SHP77 treated with DMSO at 0.1 percent for 48 hours (cell line): Measurements from ENCODE around the gene MSX1.

Source experiments
- DNase-seq: peaks from one replicate; lab custom pipeline; 2025; lab: John Stamatoyannopoulos, UW

MSX1 gene

DNA sequence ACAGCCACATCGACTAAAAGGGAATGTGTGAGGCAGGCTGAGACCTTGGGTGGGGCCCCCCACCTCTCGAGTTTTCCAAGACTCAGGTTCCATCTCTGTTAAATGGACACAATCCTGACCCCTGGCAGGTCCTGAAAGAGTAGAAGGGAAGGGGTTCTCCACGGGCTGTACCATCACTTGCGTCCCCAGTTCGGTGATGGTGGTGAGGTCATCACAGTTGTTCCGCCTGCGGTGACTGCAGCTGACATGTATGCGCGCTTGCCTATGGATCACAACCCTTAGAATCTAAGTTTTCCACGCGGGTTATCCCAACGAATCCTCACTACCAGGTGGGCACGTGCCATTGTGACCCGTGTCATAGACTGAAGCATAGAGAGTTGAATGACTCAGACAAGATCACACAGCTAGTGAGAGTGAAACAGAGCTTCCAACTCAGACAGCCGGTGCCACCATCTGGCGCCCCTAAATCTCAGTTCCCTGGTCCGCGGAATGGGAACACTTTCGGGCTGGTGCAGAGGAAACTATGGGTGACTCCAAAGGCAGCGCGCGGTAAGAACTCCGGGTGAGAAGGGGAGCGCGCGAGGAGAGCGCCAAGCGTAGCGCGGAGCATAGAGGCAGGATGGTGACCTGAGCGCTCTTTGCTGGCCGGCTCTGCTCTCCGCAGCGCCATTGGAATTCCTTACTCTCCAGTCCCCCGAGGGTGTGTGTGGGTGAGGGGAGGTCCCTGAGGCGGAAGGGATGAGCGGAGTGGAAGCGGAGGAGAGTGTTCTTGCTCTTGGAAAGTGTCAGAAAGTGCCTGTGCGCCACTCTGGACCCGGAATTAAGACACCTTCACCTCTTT lies 10.5 kb downstream of the MSX1 start:
- DNase-seq = no peak

DNA sequence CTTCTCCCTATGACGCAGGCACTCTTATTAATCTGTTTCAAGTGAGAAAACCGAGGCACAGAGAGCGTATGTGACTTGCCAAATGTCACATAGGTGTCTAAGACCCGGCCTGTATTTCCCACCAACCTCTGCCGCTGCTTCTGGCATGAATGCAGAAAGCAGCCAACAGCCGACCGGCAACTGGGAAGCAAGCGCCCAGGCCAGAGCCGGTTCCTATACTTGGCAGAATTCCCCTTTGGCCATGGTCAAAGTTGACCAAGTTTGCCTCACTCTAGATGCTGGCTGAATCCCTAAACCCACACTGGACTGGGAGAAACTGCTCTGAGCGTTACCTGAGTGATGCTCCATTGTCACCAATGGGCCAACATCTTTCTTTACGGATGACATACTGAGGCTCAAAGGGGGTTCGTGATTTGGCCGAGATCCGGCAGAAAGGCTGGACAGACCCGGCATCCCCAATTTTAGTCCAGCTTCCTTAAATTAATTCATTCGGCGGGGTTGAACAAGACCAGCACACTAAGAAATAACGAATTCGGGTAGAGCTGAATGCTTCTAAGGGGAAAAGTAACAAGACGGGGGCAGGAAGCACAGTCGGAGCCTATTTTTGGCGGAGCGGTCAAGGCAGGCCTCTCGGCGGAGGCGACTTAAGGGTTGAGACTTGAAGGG lies 11.2 kb downstream of the MSX1 start:
- DNase-seq = no peak

DNA sequence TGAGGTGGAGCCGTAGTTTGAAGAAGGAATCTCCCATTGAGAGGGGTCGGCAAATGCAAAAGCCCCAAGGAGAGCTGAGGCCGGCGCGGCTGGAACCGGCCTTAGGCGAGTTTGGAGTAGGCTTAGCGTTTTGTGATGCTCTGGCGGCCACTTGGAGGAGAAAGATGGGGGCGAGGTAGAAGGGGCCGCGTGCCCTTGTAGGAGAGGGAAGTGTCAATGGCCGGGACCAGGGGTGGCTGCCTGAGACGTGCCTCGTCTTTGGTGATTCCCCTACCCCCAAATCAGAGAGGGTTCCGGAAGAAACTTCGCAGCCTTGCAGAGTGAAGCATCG lies 11.7 kb downstream of the MSX1 start:
- no peak for DNase-seq

DNA sequence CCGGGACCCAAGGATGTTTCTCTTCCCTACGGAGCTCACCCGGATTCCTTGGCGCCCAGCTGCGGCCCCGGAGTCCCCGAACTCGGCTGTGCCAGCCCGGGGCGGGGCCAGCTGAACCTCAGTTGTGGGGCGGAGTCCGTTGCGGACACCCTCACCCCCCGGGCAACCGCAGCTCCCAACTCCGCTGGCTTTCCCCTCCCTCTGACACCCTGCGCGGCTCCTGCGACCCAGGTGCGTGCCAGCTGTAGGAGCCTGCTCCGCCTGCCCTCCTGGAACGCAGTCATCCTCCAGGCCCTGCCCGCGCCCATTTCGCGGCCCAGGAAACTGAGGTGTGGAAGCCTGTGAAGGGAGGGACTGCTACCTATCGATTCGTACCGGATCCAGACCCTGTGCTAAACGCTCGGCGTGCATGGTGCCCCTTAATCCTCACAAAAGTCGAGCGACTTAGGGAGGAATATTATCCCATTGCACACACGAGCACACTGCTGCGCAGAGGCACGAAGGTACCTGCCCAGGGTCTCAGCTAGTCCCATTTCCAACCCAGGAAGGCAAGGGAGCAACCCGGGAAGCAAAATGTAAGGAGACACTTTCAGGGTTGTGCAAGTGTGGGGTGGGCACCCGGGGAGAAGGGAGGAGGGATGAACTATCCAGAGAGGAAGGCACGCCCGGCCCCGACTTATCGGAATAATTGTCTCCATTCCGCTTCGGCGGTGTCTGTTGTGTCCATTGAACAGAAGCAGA lies 12.3 kb downstream of the MSX1 start:
- DNase-seq = no peak

DNA sequence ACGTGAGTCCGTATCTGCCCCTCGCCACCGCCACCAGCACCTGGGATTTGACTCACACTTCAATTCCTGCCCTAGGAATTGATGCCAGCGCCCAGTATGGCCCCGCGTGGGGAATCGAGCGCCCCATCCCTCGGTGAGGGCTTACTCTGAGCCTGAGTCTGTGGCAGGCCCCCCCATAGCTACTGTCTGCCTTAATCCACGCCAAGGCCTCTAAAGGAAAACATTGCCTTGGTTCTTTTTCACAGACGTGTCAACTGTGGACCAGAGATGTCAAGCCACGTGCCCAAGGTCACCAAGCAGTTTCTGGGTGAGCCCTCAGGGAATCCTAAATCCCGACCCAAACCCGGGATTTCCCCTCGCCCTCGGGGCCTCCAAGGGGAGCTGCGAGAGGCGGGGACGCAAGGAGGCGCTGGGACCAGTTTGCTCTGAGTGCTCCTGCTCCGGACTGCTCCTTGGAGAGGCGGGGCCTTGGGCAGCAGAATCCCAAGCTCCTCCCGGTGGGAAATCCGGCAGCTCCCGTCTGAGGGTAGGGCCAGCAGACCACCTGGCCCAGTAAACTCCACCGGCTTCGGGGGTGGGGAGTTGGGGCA lies 12.9 kb downstream of the MSX1 start:
- no peak for DNase-seq

DNA sequence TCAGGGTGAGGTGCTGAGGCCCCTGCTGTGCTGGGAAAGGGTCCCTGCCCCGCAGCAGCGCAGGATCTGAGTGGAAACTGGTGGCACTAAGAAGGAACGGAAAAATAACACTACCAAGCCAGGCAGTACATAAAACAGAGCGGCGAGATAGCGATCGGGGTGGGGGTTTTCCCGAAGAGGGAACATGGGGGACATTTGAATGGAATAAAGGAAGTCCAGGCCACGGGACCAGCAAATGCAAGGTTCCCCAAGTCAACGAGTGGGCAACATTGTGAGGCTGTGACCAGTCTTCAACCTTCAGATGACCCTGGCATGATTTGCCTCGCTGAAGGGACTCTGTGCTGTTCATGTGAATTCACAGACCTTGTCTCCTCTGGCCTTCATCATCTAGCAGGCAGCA lies 13.7 kb downstream of the MSX1 start:
- DNase-seq = no peak

DNA sequence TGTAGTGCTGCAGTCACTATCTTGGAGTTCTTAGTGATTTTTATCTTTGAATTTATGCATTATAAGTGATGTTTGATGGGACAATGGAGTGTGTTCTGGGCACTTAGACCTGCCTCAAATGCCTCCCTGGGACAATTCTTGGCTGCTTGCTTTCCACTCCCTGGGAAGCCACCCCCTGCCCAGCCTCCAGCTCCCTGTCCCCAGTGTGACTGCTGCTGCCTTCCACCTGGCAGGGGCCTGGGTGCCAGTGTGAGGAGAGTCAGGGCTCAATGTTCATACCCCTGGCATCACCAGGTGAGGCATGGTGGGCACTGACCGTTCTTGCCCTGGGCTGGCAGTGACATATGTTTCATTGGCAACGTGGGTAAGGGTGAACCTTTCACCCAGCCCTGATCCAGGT lies 14.8 kb downstream of the MSX1 start:
- DNase-seq = no peak

DNA sequence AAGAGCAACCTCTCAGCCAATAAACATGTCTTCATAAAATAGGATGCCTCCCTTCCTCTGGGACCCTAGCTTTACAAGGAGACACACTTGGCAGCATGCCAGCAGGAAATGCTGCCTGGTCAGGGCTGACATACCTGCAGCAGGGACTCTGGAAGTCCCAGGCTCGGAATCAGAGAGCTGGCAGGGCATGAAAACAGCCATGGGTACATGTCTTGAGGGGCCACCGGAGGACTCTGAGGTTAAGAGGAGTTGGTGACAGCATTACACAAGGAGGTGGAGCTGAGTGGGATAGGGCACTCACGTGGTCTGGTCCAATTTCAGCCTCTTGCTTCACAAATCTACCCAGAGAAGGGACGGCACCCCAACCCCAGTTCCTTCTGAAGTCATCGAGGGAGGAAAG lies 15.7 kb downstream of the MSX1 start:
- no peak for DNase-seq

DNA sequence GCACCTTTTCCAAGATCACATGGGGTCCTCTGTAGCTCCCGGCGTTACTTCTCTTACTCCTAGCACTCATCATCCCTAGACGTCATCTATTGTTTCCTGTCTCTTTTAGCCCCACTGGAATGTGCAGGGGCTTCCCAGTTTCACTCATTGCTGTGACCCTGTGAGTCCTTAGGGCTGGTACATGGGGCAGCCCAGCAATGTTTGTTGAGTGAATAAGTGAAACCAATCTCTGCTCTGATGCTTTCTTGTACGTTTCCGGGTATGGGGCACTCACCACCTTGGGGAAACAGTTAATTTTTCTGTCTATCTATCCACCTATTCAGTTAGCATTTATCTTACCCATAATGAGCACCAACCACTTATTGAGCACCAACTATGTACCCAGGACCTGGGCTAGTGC lies 16.1 kb downstream of the MSX1 start:
- no peak for DNase-seq

DNA sequence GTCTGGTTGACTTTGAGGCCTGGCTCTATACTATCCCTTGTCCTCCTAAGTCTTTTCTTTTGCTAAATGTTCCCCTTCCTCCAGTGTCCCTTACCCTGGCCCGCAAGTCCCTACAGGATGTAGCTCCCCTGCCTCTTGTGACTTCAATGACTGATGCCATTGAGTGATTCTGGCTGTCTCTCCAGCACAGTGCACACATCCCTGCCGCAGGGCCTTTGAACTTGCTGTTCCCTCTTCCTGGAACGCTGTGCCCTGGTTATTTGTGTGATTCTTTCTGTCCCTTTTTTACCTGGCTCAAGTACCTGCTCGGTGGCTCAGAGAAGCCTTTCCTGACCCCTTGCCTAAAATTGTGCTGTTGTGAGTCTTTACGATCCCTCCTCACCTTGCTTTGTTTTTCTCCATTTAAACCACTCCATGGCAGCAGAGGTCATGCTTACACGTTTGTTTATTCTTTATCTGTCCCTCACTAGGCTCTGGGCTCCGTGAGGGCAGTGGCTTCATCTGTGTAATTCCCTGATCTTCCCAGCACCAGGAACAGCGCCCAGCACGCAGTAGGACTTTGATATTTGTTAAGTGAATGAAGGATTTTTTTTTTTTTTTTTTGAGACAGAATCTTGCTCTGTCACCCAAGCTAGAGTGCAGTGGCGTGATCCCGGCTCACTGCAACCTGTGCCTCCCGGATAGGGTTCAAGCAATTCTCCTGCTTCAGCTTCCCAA lies 17.6 kb downstream of the MSX1 start:
- no peak for DNase-seq

DNA sequence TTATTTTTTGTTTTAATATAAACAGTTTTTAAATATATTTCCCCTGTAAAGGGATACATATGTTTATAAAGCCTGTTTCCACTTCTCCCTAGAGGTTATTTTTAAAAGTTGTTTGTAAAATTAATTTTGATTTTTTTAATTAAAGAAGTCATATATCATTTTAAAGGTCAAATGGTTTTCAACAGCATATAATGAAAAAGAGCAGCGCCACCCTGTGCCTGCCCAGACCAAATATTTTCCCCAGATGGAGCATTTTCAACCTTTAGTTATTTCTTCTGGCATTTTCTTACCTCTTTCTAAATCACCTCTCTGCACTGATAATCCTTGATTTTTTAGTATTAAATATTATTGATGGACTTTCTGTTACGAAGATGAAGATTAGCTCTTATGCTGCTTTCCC lies 21.0 kb downstream of the MSX1 start:
- no peak for DNase-seq

DNA sequence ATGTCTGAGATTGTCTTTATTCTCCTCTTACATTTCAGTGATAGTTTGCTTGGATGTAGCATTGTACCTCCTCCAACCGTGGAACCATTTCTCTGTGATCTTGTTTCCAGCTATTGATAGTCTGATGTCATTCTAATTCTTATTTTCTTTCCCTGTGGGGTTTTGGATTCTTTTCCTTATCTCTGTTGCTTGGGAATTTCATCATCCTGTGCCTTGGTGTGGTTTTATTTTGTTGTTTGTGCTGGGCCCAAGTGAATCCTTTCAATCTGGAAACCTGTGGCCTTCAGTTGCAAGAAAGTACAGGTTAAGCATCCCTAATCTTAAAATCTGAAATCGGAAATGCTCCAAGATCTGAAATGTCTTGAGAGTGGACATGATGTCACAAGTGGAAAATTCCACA lies 22.0 kb downstream of the MSX1 start:
- no peak for DNase-seq

DNA sequence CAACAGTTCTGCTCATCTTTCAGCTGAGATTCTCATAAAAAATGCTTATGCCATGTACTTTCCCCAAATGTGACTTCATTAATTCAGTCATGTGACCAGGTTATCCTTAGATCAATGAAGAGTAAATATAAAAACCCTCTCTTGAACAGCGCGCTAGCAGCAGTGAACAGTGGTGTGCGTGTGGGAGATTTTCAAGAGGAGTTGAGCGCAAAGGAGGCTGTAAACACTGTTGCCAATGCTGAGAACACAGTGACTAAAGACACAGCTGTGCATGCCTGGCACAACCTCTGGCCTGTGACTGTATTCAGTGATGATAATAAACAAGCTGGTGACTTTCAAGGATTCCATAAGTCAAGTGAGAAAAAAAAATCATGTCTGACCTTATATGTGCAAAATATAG lies 25.1 kb downstream of the MSX1 start:
- DNase-seq = no peak

DNA sequence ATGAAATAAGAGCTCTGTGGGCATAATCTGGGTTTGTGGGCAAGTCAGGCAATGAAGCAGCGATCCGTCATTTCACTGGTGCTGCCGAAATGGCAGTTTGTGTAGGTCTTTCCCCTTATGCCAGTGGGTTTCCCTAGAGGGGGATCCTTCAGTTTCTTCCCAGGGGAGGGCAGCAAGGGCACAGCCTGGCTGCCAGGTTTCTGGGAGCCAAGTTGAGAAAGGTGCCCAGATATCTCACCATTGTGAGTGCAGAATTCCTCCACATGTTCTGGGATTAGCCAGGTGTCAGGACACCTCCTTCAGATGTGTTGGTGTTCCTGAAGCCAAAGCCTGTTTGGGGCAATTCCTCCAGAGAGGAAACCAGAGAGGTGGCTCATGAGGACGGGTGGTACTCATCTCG lies 28.0 kb downstream of the MSX1 start:
- no peak for DNase-seq

DNA sequence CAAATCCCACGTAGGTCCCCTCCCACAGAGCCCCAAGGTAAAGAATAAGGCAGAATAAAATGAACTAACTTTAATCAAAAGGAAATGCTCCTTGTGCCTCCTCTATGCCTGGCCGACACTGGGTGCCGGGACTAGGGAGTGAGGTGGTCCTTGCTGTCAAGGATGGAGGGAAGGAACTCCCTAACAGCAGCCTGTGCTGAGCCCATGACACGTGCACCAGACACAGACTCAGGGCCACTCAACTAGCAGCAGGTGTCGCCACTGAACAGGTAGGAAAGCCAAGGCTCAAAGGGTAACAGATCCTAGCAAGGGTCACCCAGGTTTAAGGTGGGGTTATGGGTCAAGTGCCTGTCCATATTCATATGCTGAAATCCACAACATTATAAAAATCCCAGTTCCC lies 29.2 kb downstream of the MSX1 start:
- DNase-seq = no peak

DNA sequence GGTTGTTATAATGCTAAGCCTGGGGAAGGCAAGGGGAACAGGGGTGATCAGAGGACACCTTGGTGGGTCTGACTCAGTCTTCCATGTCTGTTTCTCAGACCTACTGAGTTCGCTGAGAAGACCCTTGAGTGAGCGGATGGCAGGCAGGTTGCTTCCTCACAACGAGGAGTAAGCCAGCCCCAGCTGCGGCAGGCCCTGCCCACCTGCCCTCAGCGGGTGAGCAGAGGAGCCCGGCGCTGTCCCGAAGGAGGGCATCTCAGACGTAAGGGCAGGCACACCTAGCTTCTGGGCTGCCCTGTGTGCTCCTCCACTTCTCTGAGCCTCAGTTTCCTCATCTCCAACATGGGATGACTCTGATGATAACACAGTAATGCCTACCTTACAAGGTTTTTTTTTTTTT lies 30.3 kb downstream of the MSX1 start:
- DNase-seq = no peak

DNA sequence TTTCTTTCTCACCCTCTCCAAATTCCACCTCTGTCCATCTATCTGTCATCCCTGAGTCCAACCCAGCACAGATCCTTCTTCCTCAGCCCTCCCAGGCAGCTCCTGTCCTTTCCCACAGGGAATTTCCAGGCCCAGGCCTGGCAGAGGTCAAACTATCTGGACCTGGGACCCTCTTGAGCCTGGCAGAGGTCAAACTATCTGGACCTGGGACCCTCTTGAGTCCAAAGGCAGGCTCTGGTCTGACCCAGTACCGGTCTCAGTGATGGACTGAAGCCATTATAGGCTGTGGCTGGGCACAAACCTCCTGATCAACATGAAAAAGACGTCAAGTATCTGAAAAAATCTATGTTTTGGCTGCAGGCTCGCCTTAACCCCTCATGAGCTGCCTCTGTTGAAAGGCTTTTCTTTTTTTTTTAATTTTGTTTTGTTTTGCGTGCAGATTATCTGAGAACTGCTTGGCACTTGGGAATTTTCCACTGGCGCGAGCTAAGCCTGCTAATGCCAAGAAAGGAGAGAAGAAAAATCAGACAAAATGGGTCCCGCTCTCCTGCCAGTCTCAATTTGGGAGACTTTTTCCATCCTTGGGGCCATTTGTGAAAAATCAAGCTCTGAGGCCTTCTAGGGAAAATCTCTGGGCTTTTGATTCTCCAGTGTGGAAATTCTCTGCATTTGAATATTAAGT lies 31.2 kb downstream of the MSX1 start:
- DNase-seq = no peak

DNA sequence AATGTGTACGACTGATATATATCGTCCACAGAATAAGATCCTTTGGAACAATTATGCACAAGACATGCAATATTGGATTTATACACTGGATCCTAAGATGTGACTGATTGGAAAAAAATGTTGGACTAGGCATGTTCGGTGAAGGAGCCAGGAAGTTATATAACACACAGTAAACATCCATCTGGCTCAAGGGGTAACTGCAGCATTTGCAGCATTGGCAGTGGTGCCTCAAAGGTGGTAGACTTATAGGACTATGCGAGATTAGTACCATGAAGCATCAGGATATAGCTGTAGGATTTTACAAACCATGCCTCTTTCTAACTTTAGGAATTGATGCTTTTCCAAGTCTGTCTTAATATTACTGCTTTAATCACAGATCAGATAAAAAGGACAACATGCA lies 34.3 kb downstream of the MSX1 start:
- no peak for DNase-seq

DNA sequence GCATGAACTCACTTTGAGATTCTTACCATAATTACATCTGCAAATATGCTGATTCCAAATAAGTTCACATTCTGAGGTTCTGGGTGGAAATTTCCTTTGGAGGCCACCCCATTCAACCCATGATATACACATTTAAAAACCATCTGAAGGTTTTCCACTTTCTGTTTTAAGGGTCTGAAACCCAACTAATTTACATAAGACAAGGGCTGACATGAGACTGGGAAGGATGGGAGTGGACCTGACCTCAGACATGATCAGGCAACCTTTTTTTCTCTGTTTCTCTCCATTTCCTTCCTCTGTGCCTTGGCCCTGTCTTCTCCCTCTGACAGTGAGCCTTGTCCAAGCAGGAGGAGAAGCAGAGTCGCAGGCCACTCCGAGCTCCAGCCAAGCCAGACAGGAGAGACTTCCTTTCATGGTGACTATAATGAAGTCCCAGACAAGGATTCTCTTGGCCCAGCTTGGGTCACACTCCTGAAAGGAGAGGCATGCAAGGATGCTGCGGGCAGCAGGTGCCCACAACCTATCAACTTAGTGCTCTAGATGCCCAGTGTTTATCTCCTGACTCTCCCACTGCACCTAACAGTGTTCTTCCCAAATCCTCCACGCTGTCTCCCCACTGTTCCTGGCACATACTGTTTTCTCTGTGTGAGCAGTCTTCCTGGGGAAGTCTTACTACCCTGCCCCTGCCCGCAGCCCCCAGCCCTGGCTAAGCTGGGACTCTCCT lies 39.9 kb downstream of the MSX1 start:
- DNase-seq = no peak

DNA sequence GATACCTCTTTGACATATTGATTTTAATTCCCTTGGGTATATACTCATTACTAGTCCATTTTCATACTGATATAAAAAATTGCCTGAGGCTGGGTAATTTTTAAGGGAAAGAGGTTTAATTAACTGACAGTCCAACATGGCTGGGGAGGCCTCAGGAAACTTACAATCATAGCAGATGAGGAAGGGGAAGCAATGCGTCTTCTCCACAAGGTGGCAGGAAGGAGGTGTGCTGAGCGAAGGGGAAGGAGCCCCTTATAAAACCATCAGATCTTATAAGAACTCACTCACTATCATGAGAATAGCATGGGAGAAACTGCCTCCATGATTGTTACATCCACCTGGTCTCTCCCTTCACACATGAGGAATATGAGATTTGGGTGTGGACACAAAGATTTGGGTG lies 42.4 kb downstream of the MSX1 start:
- DNase-seq = no peak

DNA sequence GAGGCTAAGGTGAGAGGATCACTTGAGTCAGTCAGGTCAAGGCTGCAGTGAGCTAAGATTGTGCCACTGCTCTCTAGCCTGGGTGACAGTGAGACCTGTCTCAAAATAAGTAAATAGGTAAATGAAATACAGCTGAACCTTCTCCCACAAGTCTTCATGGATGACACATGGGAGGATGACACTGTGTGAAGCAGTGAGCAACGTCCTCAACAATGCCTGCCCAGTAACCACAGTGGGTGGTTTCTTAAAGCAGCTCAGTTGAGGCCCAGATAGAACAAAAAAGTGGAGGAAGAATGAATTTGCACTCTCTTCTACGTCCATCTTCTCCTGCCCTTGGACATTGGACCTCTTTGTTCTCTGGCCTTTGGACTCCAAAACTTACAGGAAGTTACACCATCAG lies 52.7 kb downstream of the MSX1 start:
- DNase-seq = no peak
